ENCODE data around the gene FRRS1L.

The FRRS1L gene

GRCh38 chr9:109176963-109177362, 9.9 kb upstream of the FRRS1L start:
- no peak overlapping the region for H3K4me3 ChIP-seq (ENCODE audit: low read depth, low read length)

- no peak overlapping the region for H3K4me3 ChIP-seq (ENCODE audit: low read depth, low read length)
Observed at GRCh38 chr9:109176386-109176785, 9.3 kb upstream of the FRRS1L start.

- H3K4me3 ChIP-seq (ENCODE audit: low read depth, low read length): no peak overlapping the region
Observed at GRCh38 chr9:109172935-109173334, 5.9 kb upstream of the FRRS1L start.

DNA sequence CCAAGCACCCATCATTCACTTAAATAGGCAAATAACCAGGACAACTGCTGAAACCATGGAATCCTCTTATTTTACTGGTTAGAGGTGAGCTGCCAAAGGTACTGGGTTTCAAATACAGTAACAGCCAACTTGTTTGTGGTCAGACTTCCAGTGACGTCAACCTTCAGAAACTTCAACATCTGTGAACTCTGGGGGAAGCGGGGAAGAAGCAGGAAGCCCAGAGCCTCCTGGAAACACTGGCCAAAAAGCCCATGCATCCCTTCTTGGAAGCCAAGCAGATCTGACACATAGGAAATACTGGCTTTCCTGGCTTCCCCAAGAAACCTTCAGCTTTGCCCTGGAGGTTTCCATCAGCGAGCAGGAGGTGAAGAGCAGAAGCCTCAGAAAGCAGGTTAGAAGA, 4.9 kb upstream of the FRRS1L start:
- no peak overlapping the region for H3K4me3 ChIP-seq (ENCODE audit: low read depth, low read length)

DNA sequence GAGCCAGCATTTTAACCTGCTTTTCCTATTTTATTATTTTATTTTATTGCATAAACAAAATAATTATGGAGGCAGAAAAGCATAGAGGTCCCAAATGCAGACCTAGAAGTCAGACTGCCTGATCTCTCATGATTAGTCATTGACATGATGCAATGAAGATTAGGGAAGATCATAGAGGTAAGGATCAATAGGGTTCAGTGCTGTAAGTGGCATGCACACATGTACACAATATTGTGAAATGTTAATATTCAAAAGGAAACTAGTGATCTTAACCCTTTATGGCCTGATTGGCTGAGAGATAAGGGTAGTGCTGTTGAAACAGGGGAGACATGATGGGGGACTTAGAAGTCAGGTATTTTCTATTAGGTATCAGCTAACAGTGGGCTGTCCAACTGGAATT, 1.1 kb upstream of the FRRS1L start:
- no peak overlapping the region for H3K4me3 ChIP-seq (ENCODE audit: low read depth, low read length)

DNA sequence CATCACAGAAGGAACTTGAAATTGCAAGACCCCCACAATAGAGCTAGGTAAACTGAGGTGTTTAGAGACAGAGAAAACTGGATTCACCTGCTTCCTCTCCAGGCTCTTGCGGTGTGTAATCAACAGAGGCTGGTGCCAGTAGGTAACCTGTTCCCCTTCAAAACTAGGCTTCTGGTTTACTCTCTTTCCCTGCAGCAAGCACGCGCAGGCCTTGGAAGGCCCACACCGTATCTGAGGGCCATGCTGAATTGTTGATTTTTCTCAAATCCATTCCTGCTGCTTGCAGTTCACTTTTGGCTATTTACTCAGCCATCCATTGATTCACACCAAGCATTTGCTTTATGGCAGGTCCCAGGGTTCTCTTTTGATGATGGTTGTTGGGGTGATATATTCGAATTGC, 667 bp upstream of the FRRS1L start:
- H3K4me3 ChIP-seq (ENCODE audit: low read depth, low read length): no peak overlapping the region

DNA sequence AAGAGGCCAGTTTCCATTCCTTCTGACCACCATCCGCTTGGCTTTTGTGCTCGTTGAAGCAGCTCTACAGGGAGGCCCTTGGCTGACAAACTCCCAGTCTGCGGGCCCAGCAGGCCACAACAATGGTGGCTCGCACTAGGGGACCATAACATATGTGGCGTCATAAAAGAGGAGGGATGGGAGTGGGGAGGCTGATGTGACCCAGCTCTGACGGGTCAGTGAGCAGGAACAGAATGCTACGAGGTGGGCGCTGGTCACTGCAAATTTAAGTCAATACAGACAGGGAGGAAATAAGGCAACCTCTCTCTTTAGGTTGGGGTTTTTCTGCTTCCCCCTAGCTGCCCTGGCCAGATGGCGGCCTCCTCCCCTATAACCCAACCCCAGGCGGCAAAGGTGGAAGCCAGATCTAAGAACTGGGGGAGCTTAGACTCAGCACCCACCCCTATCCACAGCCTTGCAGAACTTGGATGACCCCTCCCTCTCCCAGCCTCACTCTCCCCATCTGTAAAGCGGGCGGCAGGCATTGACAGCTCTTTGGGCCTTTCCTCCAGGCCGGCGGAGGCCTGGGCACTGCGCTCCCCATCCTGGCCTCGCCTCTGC, 778 bp downstream of the FRRS1L start:
- H3K4me3 ChIP-seq (ENCODE audit: low read depth, low read length): peak overlapping the region; percentile 9

DNA sequence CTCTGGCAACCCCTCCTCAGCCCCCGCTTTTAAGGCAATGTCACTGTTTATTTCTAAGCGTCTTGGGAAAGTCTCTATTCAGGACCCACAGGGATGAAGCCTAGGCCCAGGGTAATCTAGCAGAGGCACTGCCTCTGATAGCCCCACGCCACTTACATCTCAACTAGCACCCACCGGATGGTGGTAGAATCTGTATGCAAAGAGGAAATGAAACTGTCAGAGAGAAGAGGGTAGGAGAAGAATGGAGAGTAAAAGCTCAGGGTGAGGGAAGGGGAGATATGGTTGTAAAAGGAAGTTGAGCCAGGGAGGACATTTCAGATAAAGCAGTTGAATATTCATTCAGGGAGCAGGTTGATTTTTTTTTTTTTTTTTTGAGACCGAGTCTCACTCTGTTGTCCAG, 3.0 kb downstream of the FRRS1L start:
- H3K4me3 ChIP-seq (ENCODE audit: low read depth, low read length): no peak overlapping the region

DNA sequence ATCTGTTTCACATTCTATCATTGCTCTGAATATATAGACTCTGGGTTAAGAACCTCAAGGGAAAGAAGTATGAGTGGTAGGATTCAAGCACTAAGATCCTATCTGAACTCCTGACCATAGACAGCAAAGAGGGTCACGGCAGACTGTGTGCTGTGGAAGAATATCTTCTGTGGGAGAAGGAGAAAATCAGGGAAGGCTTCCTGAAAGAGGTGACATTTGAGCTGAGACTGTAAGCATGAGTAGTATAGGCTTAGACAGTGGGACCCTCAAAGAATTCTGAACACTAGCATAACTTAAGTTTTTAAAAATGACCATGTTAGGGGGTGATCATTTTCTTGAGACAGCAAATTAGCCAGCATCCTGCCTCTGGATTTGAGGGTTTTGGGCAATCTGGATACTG, 3.9 kb downstream of the FRRS1L start:
- H3K4me3 ChIP-seq (ENCODE audit: low read depth, low read length): no peak overlapping the region

- no peak overlapping the region for H3K4me3 ChIP-seq (ENCODE audit: low read depth, low read length)
Observed at GRCh38 chr9:109162677-109163076, 4.4 kb downstream of the FRRS1L start.

GRCh38 chr9:109161471-109161870, 5.6 kb downstream of the FRRS1L start:
- no peak overlapping the region for H3K4me3 ChIP-seq (ENCODE audit: low read depth, low read length)

GRCh38 chr9:109159583-109159982, 7.5 kb downstream of the FRRS1L start:
- H3K4me3 ChIP-seq (ENCODE audit: low read depth, low read length): no peak overlapping the region

DNA sequence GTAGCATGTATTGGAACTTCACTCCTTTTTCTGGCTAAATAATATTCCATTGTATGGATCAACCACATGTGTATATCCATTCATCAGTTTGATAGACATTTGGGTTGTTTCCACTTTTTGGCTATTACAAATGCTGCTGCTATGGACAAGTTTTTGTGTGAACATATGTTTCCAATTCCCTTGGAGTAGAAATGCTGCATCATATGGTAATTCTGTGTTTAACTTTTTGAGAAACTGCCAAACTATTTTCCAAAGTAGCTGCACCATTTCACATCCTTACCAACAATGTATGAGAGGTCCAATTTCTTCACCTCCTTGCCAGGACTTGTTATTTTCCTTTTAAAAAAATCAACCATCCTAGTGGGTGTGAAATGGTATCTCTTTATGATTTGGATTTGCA, 8.4 kb downstream of the FRRS1L start:
- H3K4me3 ChIP-seq (ENCODE audit: low read depth, low read length): no peak overlapping the region

- H3K4me3 ChIP-seq (ENCODE audit: low read depth, low read length): no peak overlapping the region
Observed at GRCh38 chr9:109156708-109157107, 10.3 kb downstream of the FRRS1L start.

GRCh38 chr9:109150925-109151545, 16.0 kb downstream of the FRRS1L start:
- H3K4me3 ChIP-seq (ENCODE audit: low read depth, low read length): no peak overlapping the region

DNA sequence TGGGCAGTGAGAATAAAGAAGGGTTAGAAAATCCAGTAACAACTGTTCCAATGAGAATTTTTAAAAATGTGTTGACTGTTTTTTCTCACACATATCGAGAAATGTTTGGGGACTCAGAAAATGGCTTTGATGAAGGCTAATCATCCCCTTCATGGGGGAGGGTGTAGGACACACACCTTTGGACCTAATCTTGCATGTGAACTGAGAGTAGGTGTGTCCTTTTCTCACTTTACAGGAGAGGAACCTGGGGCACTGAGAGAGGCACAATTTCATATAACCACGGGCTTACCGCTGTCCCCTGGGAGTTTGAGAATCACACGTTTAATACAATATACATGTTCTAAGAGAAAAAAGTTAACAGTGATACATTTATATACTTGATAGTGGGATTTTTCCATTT, 17.3 kb downstream of the FRRS1L start:
- no peak overlapping the region for H3K4me3 ChIP-seq (ENCODE audit: low read depth, low read length)

DNA sequence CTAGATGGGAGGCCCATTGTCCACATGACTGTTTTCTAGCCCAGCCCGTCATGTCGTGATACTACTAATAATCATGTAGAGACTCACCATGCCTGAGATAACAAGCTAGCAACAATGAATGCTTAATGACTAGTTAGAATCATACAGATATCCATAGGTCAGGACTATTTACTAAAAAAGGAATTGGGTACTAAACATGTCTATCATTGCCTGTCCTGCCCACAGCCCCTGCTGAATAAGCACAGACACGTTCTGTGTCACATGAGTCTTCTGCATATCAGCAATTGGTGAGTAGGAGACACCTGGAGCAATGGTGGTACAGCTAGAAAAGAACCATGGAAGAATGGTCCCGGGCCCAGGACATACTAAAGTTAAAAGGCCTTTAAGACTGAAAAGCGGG, 18.0 kb downstream of the FRRS1L start:
- no peak overlapping the region for H3K4me3 ChIP-seq (ENCODE audit: low read depth, low read length)

DNA sequence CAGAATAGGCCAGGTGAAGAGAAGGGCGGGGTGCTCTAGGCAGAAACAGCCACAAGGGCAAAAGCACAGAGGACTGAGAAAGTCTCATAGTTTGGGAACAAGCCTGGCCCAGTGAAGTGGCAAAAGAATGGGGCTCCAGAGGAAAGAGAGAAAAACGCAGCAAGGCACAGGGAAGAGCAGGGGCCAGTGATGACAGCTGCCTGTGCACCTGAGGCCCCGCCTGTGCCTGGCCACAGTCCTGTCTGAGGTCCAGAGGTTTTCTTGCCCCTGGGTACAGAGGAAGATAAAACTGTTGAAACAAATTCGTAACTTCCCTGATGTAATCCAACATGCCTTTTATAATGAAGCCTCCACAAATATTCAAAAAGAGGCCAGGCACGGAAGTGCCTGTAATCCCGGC, 22.0 kb downstream of the FRRS1L start:
- no peak overlapping the region for H3K4me3 ChIP-seq (ENCODE audit: low read depth, low read length)

DNA sequence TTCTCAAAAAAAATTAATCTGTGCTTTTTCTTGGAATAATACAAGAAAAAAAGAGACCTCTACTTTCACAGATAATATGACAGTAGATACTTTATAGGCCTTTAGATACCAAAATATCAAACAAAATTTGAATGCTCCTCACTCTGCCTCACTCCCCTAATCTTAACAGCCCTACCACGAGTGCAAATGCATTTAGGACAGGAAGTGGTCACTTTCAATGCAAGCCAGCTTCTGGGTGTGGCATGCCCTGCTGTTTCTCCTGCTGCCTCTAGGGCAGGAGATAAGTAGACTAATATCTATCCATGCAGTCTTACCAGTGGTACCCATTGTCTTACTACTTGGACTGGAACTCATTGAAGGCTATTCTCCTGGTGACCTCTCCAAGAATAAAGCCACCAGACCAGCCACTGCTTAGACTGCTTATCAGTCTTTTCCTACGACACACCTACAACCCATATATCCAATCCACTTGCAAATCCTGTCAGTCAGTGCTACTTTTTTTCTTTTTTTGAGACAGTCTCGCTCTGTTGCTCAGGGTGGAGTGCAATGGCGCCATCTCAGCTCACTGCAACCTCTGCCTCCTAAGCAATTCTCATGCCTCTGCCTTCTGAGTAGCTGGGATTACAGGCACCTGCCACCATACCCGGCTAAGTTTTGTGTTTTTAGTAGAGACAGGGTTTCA, 23.0 kb downstream of the FRRS1L start:
- no peak overlapping the region for H3K4me3 ChIP-seq (ENCODE audit: low read depth, low read length)

GRCh38 chr9:109141375-109141774, 25.7 kb downstream of the FRRS1L start:
- no peak overlapping the region for H3K4me3 ChIP-seq (ENCODE audit: low read depth, low read length)

- H3K4me3 ChIP-seq (ENCODE audit: low read depth, low read length): no peak overlapping the region
Observed at GRCh38 chr9:109139851-109140250, 27.2 kb downstream of the FRRS1L start.

DNA sequence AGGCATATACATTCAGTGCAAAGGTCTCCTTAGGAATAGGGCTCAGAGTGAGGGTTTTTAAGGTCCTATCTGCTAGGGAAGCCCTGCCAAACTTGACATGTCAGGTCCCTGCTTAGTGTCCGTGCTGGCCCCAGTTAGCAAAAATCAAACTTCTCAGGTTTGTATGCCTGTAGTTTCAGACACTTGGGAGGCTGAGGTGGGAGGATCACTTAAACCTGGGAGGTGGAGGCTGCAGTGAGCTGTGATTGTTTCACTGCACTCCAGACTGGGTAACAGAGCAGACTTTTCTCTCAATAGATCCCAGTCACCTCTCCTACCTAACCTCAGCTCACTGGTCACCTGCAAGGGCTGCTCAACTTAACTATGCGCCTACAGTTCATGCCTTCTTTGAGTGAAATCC, 28.6 kb downstream of the FRRS1L start:
- H3K4me3 ChIP-seq (ENCODE audit: low read depth, low read length): no peak overlapping the region

- H3K4me3 ChIP-seq (ENCODE audit: low read depth, low read length): no peak overlapping the region
Observed at GRCh38 chr9:109134167-109134578, 32.9 kb downstream of the FRRS1L start.
